MM.1S (cell line): Measurements from ENCODE around the gene PKMYT1.

ENCODE experiments used
- DNase-seq: peaks from one replicate; pipeline ENCODE4 v3.0.0-alpha.2; 2015
- H2AFZ ChIP-seq: fragments of 300-600 bp; sonication (generic); 2 replicates; pipeline ENCODE4 v1.6.0; 2016; ENCODE audit warnings: antibody characterized with exemption, low read length
- H3F3A ChIP-seq: fragments of 300-600 bp; sonication (generic); 2 replicates; pipeline ENCODE4 v1.6.1; 2016; ENCODE audit warnings: mild to moderate bottlenecking, antibody characterized with exemption, low read length, moderate library complexity, mixed read lengths; ENCODE audit not compliant: insufficient read depth
- H3K27ac ChIP-seq: fragments of 300-600 bp; sonication (generic); 2 replicates; pipeline ENCODE4 v1.5.1; 2016; ENCODE audit warnings: mild to moderate bottlenecking, low read length
- H3K27me3 ChIP-seq: fragments of 300-600 bp; sonication (generic); replicated peaks from 2 replicates; pipeline ENCODE4 v1.6.0; 2016; ENCODE audit warnings: low read length; ENCODE audit not compliant: insufficient read depth
- H3K36me3 ChIP-seq: fragments of 300-600 bp; sonication (generic); replicated peaks from 2 replicates; pipeline ENCODE4 v1.6.1; 2016; ENCODE audit warnings: mild to moderate bottlenecking, low read length, mixed read lengths; ENCODE audit not compliant: insufficient read depth
- H3K4me1 ChIP-seq: fragments of 300-600 bp; sonication (generic); 2 replicates; pipeline ENCODE4 v1.6.1; 2016; ENCODE audit warnings: low read length, mixed read lengths
- H3K4me2 ChIP-seq: fragments of 300-600 bp; sonication (generic); 2 replicates; pipeline ENCODE4 v1.6.0; 2016; ENCODE audit warnings: low read depth, low read length
- H3K4me3 ChIP-seq: fragments of 300-600 bp; sonication (generic); 2 replicates; pipeline ENCODE4 v1.5.1; 2016; ENCODE audit warnings: low read length, mixed read lengths
- H3K79me2 ChIP-seq: fragments of 300-600 bp; sonication (generic); 2 replicates; pipeline ENCODE4 v1.6.1; 2016; ENCODE audit warnings: mixed run types, low read length, mixed read lengths
- H3K9ac ChIP-seq: fragments of 300-600 bp; sonication (generic); 2 replicates; pipeline ENCODE4 v1.6.1; 2016; ENCODE audit warnings: low read length, mixed read lengths
- H3K9me2 ChIP-seq: fragments of 300-600 bp; sonication (generic); replicated peaks from 2 replicates; pipeline ENCODE4 v1.6.1; 2016; ENCODE audit warnings: mild to moderate bottlenecking, low read length, mixed read lengths; ENCODE audit not compliant: insufficient read depth
- H3K9me3 ChIP-seq: fragments of 300-600 bp; sonication (generic); replicated peaks from 2 replicates; pipeline ENCODE4 v1.6.1; 2016; ENCODE audit warnings: mild to moderate bottlenecking, low read length, mixed read lengths; ENCODE audit not compliant: insufficient read depth
- H4K20me1 ChIP-seq: fragments of 300-600 bp; sonication (generic); 2 replicates; pipeline ENCODE4 v1.6.1; 2016; ENCODE audit warnings: mild to moderate bottlenecking, low read length, moderate library complexity, mixed read lengths; ENCODE audit not compliant: insufficient read depth
- CTCF ChIP-seq: fragments of 300-600 bp; sonication (generic); IDR thresholded peaks from 2 replicates; pipeline ENCODE4 v1.5.1; 2016; ENCODE audit warnings: antibody characterized with exemption, low read length, mixed read lengths
- EZH2 ChIP-seq: fragments of 300-600 bp; sonication (generic); optimal IDR thresholded peaks from 2 replicates; pipeline ENCODE3; 2017; ENCODE audit warnings: low read depth, mild to moderate bottlenecking, antibody characterized with exemption, low read length, mixed read lengths
- EZH2phosphoT487 ChIP-seq: fragments of 300-600 bp; sonication (generic); IDR thresholded peaks from 2 replicates; pipeline ENCODE4 v1.6.1; 2018; ENCODE audit warnings: antibody characterized with exemption, low read length

The PKMYT1 gene

GRCh38 chr16:2956579-2956956, 23.7 kb downstream of the PKMYT1 start:
- no peak overlapping the region for H2AFZ ChIP-seq

GRCh38 chr16:2955779-2956578, 24.3 kb downstream of the PKMYT1 start:
- Histone ChIP-seq H3K4me2 (no peak overlapping the region), H2AFZ (no peak overlapping the region), H3K4me3 (no peak overlapping the region), H3K9me2 (no peaks in the 10 kb centered on the region), H3K9ac (no peak overlapping the region), H4K20me1 (no peaks in the 10 kb centered on the region), H3K4me1 (peaks cover 28% of the 10 kb centered on the region), H3K27ac (no peak overlapping the region), H3K27me3 (peaks cover 7% of the 10 kb centered on the region), H3K9me3 (no peaks in the 10 kb centered on the region), H3K36me3 (no peaks in the 10 kb centered on the region), H3K79me2 (no peaks in the 10 kb centered on the region), H3F3A (peaks cover 11% of the 10 kb centered on the region)
- no peak for DNase-seq
- TF ChIP-seq EZH2 (no peak), EZH2phosphoT487 (no peak), CTCF (no peak)

More at GRCh38 chr16:2956579-2956956, 23.7 kb downstream of the PKMYT1 start:
- Histone ChIP-seq H3K4me1 (peaks cover 28% of the 10 kb centered on the region), H3K79me2 (no peaks in the 10 kb centered on the region), H3F3A (peaks cover 11% of the 10 kb centered on the region), H3K9me3 (no peaks in the 10 kb centered on the region), H3K9me2 (no peaks in the 10 kb centered on the region), H3K27ac (no peak overlapping the region), H3K36me3 (no peaks in the 10 kb centered on the region), H3K4me2 (no peak overlapping the region), H4K20me1 (no peaks in the 10 kb centered on the region), H3K27me3 (peaks cover 7% of the 10 kb centered on the region), H3K4me3 (no peak overlapping the region), H3K9ac (no peak overlapping the region)
- TF ChIP-seq EZH2, result no peak
- no peak for TF ChIP-seq EZH2phosphoT487
- no peak for TF ChIP-seq CTCF
- DNase-seq, result no peak

- Histone ChIP-seq H3K4me2 (no peak overlapping the region), H3F3A (peaks cover 11% of the 10 kb centered on the region), H2AFZ (no peak overlapping the region), H3K79me2 (no peaks in the 10 kb centered on the region), H3K9me2 (no peaks in the 10 kb centered on the region), H3K4me3 (no peak overlapping the region), H3K9me3 (no peaks in the 10 kb centered on the region), H3K27me3 (peaks cover 7% of the 10 kb centered on the region), H4K20me1 (no peaks in the 10 kb centered on the region), H3K4me1 (peaks cover 28% of the 10 kb centered on the region), H3K9ac (no peak overlapping the region), H3K27ac (no peak overlapping the region), H3K36me3 (no peaks in the 10 kb centered on the region)
- no peak for TF ChIP-seq EZH2
- no peak for TF ChIP-seq CTCF
- TF ChIP-seq EZH2phosphoT487, result no peak
- DNase-seq, result no peak
Observed at GRCh38 chr16:2955438-2955778, 24.8 kb downstream of the PKMYT1 start.
